Loucy (cell line): ENCODE data around the gene RAD23A.
A peak's percentile ranks its signal among the peaks of the same experiment; 100 is the strongest.

Experiments used
- H2AFZ ChIP-seq: fragments of 200-600 bp; sonication (generic); 2 replicates; pipeline ENCODE4 v1.6.0; 2016; ENCODE audit warnings: antibody characterized with exemption, mild to moderate bottlenecking, low read length, moderate library complexity
- H3F3A ChIP-seq: fragments of 200-600 bp; 2 replicates; pipeline ENCODE4 v1.6.0; 2016; ENCODE audit warnings: antibody characterized with exemption, low read depth, mild to moderate bottlenecking
- H3K27me3 ChIP-seq: fragments of 200-600 bp; sonication (generic); 2 replicates; pipeline ENCODE4 v1.6.1; 2014; ENCODE audit warnings: low read length, mild to moderate bottlenecking; ENCODE audit not compliant: insufficient read depth, poor library complexity, severe bottlenecking
- H3K36me3 ChIP-seq: fragments of 200-600 bp; sonication (generic); 2 replicates; pipeline ENCODE4 v1.6.1; 2016; ENCODE audit warnings: low read length; ENCODE audit not compliant: insufficient read depth
- H3K4me1 ChIP-seq: fragments of 200-600 bp; sonication (generic); 2 replicates; pipeline ENCODE4 v1.5.1; 2014; ENCODE audit warnings: low read length, mild to moderate bottlenecking; ENCODE audit not compliant: insufficient read depth, poor library complexity, severe bottlenecking
- H3K4me2 ChIP-seq: fragments of 200-600 bp; sonication (generic); 2 replicates; pipeline ENCODE4 v1.6.0; 2014; ENCODE audit warnings: antibody characterized with exemption, low read length, low read depth, mild to moderate bottlenecking; ENCODE audit not compliant: poor library complexity, severe bottlenecking
- H3K4me3 ChIP-seq: fragments of 200-600 bp; sonication (generic); 2 replicates; pipeline ENCODE4 v1.5.1; 2014; ENCODE audit warnings: low read length, mild to moderate bottlenecking, mixed read lengths; ENCODE audit not compliant: poor library complexity, severe bottlenecking
- H3K79me2 ChIP-seq: fragments of 200-600 bp; sonication (generic); 2 replicates; pipeline ENCODE4 v1.6.1; 2014; ENCODE audit warnings: low read length; ENCODE audit not compliant: insufficient read depth
- H3K9ac ChIP-seq: fragments of 200-600 bp; sonication (generic); 2 replicates; pipeline ENCODE4 v1.6.0; 2014; ENCODE audit warnings: mild to moderate bottlenecking, low read depth, low read length, moderate library complexity; ENCODE audit not compliant: poor library complexity, severe bottlenecking
- H3K9me2 ChIP-seq: fragments of 200-600 bp; sonication (generic); replicated peaks from 2 replicates; pipeline ENCODE4 v1.6.1; 2016; ENCODE audit warnings: low read depth, low read length, mixed read lengths
- H3K9me3 ChIP-seq: fragments of 200-600 bp; sonication (generic); 2 replicates; pipeline ENCODE4 v1.6.1; 2014; ENCODE audit warnings: mild to moderate bottlenecking, antibody characterized with exemption, low read length, low read depth; ENCODE audit not compliant: insufficient read depth
- H4K20me1 ChIP-seq: fragments of 200-600 bp; sonication (generic); 2 replicates; pipeline ENCODE4 v1.6.0; 2014; ENCODE audit warnings: antibody characterized with exemption, low read length, mild to moderate bottlenecking; ENCODE audit not compliant: insufficient read depth, poor library complexity, severe bottlenecking
- EZH2phosphoT487 ChIP-seq: fragments of 200-600 bp; IDR thresholded peaks from 2 replicates; pipeline ENCODE4 v1.6.1; 2018; ENCODE audit warnings: antibody characterized with exemption, mild to moderate bottlenecking, moderate library complexity, borderline replicate concordance
- TF ChIP-seq, protein P1 (sequence below): fragments of 200-600 bp; sonication (generic); conservative IDR thresholded peaks from 2 replicates; pipeline ENCODE4 v1.5.1; 2014; ENCODE audit warnings: mild to moderate bottlenecking, antibody characterized with exemption, low read length

Gene RAD23A

DNA sequence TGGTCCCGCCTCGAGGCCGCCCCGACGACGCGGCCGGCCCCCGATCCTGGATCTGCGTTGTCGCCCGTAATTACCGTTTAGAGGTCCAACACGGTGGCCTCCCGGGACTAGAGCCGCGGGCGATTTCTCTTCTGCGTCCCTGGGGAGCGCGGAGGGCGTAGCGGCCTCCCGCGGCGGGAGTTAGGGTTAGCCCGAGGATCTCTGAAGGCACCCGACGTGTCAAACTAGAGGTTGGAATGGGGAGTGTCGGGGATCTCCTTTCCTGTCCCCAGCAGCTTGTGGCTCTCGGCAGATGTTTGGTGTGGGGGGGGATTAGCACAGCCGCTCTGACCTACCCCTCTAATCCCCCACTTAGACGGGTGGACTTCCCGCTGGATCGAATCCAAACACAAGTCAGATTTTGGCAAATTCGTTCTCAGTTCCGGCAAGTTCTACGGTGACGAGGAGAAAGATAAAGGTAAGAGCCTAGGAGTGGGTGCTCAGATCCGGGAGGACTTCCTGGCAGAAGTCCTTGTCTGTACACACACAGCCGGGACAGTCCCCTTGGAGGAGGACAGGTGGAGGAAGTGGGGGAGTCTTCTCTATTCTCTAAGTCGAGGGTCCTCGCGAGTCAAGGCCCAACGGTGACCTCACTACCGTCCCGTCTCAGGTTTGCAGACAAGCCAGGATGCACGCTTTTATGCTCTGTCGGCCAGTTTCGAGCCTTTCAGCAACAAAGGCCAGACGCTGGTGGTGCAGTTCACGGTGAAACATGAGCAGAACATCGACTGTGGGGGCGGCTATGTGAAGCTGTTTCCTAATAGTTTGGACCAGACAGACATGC, 6.7 kb upstream of the RAD23A start:
- TF ChIP-seq, protein P1, sequence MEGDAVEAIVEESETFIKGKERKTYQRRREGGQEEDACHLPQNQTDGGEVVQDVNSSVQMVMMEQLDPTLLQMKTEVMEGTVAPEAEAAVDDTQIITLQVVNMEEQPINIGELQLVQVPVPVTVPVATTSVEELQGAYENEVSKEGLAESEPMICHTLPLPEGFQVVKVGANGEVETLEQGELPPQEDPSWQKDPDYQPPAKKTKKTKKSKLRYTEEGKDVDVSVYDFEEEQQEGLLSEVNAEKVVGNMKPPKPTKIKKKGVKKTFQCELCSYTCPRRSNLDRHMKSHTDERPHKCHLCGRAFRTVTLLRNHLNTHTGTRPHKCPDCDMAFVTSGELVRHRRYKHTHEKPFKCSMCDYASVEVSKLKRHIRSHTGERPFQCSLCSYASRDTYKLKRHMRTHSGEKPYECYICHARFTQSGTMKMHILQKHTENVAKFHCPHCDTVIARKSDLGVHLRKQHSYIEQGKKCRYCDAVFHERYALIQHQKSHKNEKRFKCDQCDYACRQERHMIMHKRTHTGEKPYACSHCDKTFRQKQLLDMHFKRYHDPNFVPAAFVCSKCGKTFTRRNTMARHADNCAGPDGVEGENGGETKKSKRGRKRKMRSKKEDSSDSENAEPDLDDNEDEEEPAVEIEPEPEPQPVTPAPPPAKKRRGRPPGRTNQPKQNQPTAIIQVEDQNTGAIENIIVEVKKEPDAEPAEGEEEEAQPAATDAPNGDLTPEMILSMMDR, result peak; percentile 13; the same call in 1 of the 2 replicates
- no peak for TF ChIP-seq EZH2phosphoT487
- Histone ChIP-seq H3K27me3 (peaks cover 15% of the 10 kb centered on the region), H3K79me2 (peaks cover 66% of the 10 kb centered on the region), H3K36me3 (peaks cover 54% of the 10 kb centered on the region), H3K4me3 (peak overlapping the region; percentile 96), H4K20me1 (peaks cover 55% of the 10 kb centered on the region), H3K4me1 (peaks cover 62% of the 10 kb centered on the region), H3K9ac (peak overlapping the region; percentile 100), H3F3A (peaks cover 21% of the 10 kb centered on the region), H3K9me3 (no peaks in the 10 kb centered on the region), H3K9me2 (no peaks in the 10 kb centered on the region), H2AFZ (no peak overlapping the region), H3K4me2 (peak overlapping the region; percentile 99)

DNA sequence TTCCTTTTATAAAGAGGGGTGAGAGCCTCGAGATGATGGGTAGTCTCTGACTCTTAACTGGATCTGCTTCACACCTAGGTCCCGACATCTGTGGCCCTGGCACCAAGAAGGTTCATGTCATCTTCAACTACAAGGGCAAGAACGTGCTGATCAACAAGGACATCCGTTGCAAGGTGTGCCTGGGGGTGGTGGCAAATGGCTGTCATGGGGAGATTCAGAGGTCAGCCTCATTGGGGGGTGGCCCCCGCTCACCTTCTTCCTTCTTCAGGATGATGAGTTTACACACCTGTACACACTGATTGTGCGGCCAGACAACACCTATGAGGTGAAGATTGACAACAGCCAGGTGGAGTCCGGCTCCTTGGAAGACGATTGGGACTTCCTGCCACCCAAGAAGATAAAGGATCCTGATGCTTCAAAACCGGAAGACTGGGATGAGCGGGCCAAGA, 5.7 kb upstream of the RAD23A start:
- H3K36me3 ChIP-seq, result peaks cover 64% of the 10 kb centered on the region
- peaks cover 66% of the 10 kb centered on the region for H3K4me1 ChIP-seq

DNA sequence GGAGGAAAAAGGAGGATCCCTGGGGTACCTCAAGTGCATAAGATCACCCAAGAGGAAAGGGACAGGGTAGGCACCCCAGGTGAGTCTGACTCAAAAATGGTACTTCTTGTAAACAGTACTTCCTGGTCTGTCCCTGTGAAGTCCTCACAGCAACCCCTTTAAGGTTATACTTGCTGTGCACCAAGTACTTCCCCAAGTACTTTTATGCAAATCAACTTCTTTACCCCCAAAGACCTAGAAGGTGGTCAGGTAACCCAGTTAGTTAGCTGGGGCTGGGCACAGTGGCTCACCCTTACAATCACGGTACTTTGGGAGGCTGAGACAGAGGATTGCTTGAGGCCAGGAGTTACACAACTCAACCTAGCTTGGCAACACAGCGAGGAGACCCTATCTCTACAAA, 4.8 kb upstream of the RAD23A start:
- Histone ChIP-seq H3K4me3 (peak overlapping the region; percentile 96), H3K36me3 (peaks cover 64% of the 10 kb centered on the region), H3K9me2 (no peaks in the 10 kb centered on the region), H3K9ac (peak overlapping the region; percentile 100), H3K27me3 (peaks cover 15% of the 10 kb centered on the region), H3K9me3 (no peaks in the 10 kb centered on the region), H4K20me1 (peaks cover 70% of the 10 kb centered on the region), H3K4me1 (peaks cover 60% of the 10 kb centered on the region), H2AFZ (no peak overlapping the region), H3K79me2 (peaks cover 73% of the 10 kb centered on the region), H3F3A (peaks cover 35% of the 10 kb centered on the region), H3K4me2 (peak overlapping the region; percentile 99)
- TF ChIP-seq, protein P1, result no peak
- no peak for TF ChIP-seq EZH2phosphoT487

More for the DNA sequence above, 5.7 kb upstream of the RAD23A start:
- peaks cover 65% of the 10 kb centered on the region for H4K20me1 ChIP-seq
- peak overlapping the region; percentile 100 for H3K9ac ChIP-seq
- peaks cover 31% of the 10 kb centered on the region for H3F3A ChIP-seq
- TF ChIP-seq, protein P1, result no peak
- TF ChIP-seq EZH2phosphoT487, result no peak
- peak overlapping the region; percentile 96 for H3K4me3 ChIP-seq
- no peak overlapping the region for H2AFZ ChIP-seq
- H3K9me2 ChIP-seq, result no peaks in the 10 kb centered on the region
- H3K27me3 ChIP-seq, result peaks cover 15% of the 10 kb centered on the region
- H3K79me2 ChIP-seq, result peaks cover 69% of the 10 kb centered on the region
- no peaks in the 10 kb centered on the region for H3K9me3 ChIP-seq
- peak overlapping the region; percentile 99 for H3K4me2 ChIP-seq
